K562 (cell line): ENCODE results near the gene AMIGO1. TPM values are rescaled to one million over a fixed set of nuclear protein-coding genes. Genes with fewer than 3 reads are reported as not detected.

Source experiments
- E2F6 ChIP-seq, 2 experiments: IDR thresholded peaks; 2 replicates each; pipeline ENCODE4 v1.6.1; 2011; ENCODE audit warnings: borderline replicate concordance in 1 of 2, control low read depth in 1 of 2, low read depth in 1 of 2, low read length in 1 of 2, mild to moderate bottlenecking in 1 of 2, mixed read lengths in 1 of 2, moderate library complexity in 1 of 2; ENCODE audit not compliant: insufficient read depth in 1 of 2, insufficient read length in 1 of 2, poor library complexity in 1 of 2, severe bottlenecking in 1 of 2; ENCODE audit errors: extremely low read depth in 1 of 2
- ESRRA ChIP-seq: fragments of 450-650 bp; IDR thresholded peaks from 2 replicates; pipeline ENCODE4 v1.6.1; 2014; ENCODE audit warnings: low read depth, mild to moderate bottlenecking, moderate library complexity, borderline replicate concordance
- EZH2 ChIP-seq: IDR thresholded peaks from 2 replicates; pipeline ENCODE4 v1.6.1; 2012; ENCODE audit warnings: low read depth, mild to moderate bottlenecking, inconsistent platforms, low read length, borderline replicate concordance
- HNRNPUL1 ChIP-seq: fragments of 200-400 bp; formaldehyde crosslinking; IDR thresholded peaks from 2 replicates; pipeline ENCODE4 v1.6.1; 2017; ENCODE audit warnings: low read length
- ILF3 ChIP-seq: fragments of 450-650 bp; IDR thresholded peaks from 2 replicates; pipeline ENCODE4 v1.6.1; 2018; ENCODE audit warnings: antibody characterized with exemption, mild to moderate bottlenecking, moderate library complexity, borderline replicate concordance
- KAT8 ChIP-seq: fragments of 450-650 bp; IDR thresholded peaks from 2 replicates; pipeline ENCODE4 v1.6.1; 2016; ENCODE audit warnings: low read depth, mild to moderate bottlenecking
- LARP7 ChIP-seq: fragments of 450-650 bp; IDR thresholded peaks from 2 replicates; pipeline ENCODE4 v1.6.1; 2016
- TAF1 ChIP-seq: IDR thresholded peaks from 2 replicates; pipeline ENCODE4 v1.6.1; 2011; ENCODE audit warnings: mild to moderate bottlenecking, low read length, moderate library complexity; ENCODE audit not compliant: insufficient read depth, control insufficient read depth, severe bottlenecking; ENCODE audit errors: extremely low read depth
- TCF15 ChIP-seq: fragments of 250-450 bp; sonication (Bioruptor Pico); IDR thresholded peaks from 2 replicates; pipeline ENCODE4 v1.8.0; 2022; ENCODE audit warnings: moderate library complexity, mild to moderate bottlenecking, inconsistent platforms
- THAP7 ChIP-seq: fragments of 250-450 bp; sonication (Bioruptor Pico); IDR thresholded peaks from 2 replicates; pipeline ENCODE4 v1.5.0; 2021
- ZBTB9 ChIP-seq: fragments of 450-650 bp; formaldehyde crosslinking; IDR thresholded peaks from 2 replicates; pipeline ENCODE4 v1.4.0; 2020; ENCODE audit warnings: mild to moderate bottlenecking, moderate library complexity
- ZNF561 ChIP-seq: fragments of 450-650 bp; formaldehyde crosslinking; conservative IDR thresholded peaks from 2 replicates; pipeline ENCODE4 v1.4.0; 2020; ENCODE audit warnings: mild to moderate bottlenecking, moderate library complexity
- polyA plus RNA-seq, 8 experiments: library from polyadenylated mRNA; depleted of rRNA in 4 of 8; stranded (reverse) in 5 of 8; unstranded in 3 of 8; fragments of >200 nt; fragmentation: Nextera tagmentation in 2 of 8; fragmentation: Illumina TruSeq in 1 of 8; extraction: Ambion mirVana in 2 of 8; extraction: Trizol in 1 of 8; gene quantifications; 2 replicates each; pipeline versions ENCODE4 v1.2.1 to v1.2.3, GENCODE V29; 2011 to 2014; ENCODE audit warnings: inconsistent platforms in 1 of 8, missing spikeins in 1 of 8
- total RNA-seq, 7 experiments: library from RNA; depleted of rRNA in 6 of 7; stranded (reverse); fragments of >200 nt in 6 of 7; fragmentation: Illumina TruSeq in 2 of 7; extraction: Trizol in 2 of 7; gene quantifications; 2 replicates each; pipeline versions ENCODE4 v1.2.1 to v1.2.3, GENCODE V29; 2011 to 2021; ENCODE audit warnings: low replicate concordance in 1 of 7
- TF ChIP-seq, protein P1 (sequence below): fragments of 450-650 bp; IDR thresholded peaks from 2 replicates; pipeline ENCODE4 v1.6.1; 2016; ENCODE audit warnings: low read depth
- TF ChIP-seq, protein P2 (sequence below): fragments of 250-450 bp; sonication (Bioruptor Pico); IDR thresholded peaks from 2 replicates; pipeline ENCODE4 v1.9.0; 2021; ENCODE audit warnings: mild to moderate bottlenecking

Gene AMIGO1
- total and polyA plus RNA-seq, 9 of the 15 experiments (the other 6 are each of a cell fraction or from before 2014, with no cell fraction given) = 0.24 to 1.0 (median 0.54) TPM

DNA sequence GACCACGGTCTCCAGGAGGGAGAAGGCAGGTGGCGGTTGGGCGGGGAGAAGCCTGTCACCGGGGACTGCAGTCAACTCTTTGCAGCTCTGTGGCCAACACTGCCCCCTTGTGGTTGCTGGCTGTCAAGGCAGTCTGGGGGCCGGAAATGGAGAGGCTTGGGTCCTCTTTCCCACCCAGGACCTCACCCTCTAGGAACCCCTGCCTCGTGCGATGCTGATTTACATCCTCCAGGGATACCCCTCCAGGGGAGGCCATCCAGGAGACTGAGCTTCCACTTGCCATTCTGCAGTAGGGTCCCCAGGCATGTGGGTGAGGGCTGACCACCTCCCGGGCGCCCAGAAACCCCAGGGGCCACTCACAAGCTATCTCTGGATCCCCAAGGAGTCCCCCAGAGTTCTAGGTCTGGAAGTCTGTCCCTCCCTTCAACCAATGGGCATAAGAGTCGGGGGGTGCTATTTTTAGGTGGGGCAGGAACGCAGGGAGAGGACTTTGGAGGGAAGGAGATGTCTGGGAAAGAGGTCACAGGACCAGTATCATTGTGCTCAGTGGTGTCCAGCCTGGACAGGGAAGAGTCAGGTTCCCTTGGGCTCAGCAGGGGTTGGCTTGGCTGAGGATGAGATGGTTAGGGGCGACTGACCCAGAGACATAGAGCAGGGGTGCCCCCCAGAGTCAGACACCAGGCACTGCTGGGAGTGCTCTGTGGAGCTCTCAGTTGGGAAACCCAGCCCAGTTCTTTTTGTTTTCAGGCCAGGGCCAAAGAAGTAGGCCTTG is 23.0 kb upstream of the AMIGO1 start (continued):
- TF ChIP-seq ESRRA (peak; percentile 13; the same call in 1 of the 2 replicates), E2F6 (IDR thresholded peaks at IDR 0.05; ENCODE audit: borderline replicate concordance in 1 of 2, extremely low read depth in 1 of 2, insufficient read depth in 1 of 2, insufficient read length in 1 of 2, low read depth in 1 of 2, low read length in 1 of 2, poor library complexity in 1 of 2, severe bottlenecking in 1 of 2) (peak in 1 of 2 experiments; percentile 68), ZBTB9 (CRISPR knock-in tag) (no peak; the same call in 1 of the 2 replicates), THAP7 (CRISPR knock-in tag) (no peak), ZNF561 (CRISPR knock-in tag) (no peak), LARP7 (peak; percentile 61; the same call in 1 of the 2 replicates), EZH2 (no peak), TCF15 (CRISPR knock-in tag) (no peak), TAF1 (no peak), ILF3 (no peak), HNRNPUL1 (no peak), KAT8 (no peak)
- TF ChIP-seq, protein P1, sequence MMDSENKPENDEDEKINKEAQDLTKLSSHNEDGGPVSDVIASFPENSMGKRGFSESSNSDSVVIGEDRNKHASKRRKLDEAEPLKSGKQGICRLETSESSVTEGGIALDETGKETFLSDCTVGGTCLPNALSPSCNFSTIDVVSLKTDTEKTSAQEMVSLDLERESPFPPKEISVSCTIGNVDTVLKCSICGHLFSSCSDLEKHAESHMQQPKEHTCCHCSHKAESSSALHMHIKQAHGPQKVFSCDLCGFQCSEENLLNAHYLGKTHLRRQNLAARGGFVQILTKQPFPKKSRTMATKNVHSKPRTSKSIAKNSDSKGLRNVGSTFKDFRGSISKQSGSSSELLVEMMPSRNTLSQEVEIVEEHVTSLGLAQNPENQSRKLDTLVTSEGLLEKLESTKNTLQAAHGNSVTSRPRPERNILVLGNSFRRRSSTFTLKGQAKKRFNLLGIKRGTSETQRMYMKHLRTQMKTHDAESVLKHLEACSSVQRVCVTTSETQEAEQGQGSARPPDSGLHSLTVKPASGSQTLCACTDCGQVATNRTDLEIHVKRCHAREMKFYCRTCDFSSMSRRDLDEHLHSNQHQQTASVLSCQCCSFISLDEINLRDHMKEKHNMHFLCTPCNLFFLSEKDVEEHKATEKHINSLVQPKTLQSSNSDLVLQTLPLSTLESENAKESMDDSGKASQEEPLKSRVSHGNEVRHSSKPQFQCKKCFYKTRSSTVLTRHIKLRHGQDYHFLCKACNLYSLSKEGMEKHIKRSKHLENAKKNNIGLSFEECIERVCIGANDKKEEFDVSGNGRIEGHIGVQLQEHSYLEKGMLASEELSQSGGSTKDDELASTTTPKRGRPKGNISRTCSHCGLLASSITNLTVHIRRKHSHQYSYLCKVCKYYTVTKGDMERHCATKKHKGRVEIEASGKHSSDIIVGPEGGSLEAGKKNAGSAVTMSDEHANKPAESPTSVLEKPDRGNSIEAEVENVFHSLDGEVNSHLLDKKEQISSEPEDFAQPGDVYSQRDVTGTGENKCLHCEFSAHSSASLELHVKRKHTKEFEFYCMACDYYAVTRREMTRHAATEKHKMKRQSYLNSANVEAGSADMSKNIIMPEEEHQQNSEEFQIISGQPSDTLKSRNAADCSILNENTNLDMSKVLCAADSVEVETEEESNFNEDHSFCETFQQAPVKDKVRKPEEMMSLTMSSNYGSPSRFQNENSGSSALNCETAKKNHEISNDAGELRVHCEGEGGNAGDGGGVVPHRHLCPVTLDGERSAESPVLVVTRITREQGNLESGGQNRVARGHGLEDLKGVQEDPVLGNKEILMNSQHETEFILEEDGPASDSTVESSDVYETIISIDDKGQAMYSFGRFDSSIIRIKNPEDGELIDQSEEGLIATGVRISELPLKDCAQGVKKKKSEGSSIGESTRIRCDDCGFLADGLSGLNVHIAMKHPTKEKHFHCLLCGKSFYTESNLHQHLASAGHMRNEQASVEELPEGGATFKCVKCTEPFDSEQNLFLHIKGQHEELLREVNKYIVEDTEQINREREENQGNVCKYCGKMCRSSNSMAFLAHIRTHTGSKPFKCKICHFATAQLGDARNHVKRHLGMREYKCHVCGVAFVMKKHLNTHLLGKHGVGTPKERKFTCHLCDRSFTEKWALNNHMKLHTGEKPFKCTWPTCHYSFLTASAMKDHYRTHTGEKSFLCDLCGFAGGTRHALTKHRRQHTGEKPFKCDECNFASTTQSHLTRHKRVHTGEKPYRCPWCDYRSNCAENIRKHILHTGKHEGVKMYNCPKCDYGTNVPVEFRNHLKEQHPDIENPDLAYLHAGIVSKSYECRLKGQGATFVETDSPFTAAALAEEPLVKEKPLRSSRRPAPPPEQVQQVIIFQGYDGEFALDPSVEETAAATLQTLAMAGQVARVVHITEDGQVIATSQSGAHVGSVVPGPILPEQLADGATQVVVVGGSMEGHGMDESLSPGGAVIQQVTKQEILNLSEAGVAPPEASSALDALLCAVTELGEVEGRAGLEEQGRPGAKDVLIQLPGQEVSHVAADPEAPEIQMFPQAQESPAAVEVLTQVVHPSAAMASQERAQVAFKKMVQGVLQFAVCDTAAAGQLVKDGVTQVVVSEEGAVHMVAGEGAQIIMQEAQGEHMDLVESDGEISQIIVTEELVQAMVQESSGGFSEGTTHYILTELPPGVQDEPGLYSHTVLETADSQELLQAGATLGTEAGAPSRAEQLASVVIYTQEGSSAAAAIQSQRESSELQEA = no peak
- TF ChIP-seq, protein P2, sequence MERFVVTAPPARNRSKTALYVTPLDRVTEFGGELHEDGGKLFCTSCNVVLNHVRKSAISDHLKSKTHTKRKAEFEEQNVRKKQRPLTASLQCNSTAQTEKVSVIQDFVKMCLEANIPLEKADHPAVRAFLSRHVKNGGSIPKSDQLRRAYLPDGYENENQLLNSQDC = no peak
